ENCODE measurements around the gene RNF130.

GRCh38 chr5:180096616-180097015 lies 25.1 kb upstream of the RNF130 start:
- TF ChIP-seq, protein P1, sequence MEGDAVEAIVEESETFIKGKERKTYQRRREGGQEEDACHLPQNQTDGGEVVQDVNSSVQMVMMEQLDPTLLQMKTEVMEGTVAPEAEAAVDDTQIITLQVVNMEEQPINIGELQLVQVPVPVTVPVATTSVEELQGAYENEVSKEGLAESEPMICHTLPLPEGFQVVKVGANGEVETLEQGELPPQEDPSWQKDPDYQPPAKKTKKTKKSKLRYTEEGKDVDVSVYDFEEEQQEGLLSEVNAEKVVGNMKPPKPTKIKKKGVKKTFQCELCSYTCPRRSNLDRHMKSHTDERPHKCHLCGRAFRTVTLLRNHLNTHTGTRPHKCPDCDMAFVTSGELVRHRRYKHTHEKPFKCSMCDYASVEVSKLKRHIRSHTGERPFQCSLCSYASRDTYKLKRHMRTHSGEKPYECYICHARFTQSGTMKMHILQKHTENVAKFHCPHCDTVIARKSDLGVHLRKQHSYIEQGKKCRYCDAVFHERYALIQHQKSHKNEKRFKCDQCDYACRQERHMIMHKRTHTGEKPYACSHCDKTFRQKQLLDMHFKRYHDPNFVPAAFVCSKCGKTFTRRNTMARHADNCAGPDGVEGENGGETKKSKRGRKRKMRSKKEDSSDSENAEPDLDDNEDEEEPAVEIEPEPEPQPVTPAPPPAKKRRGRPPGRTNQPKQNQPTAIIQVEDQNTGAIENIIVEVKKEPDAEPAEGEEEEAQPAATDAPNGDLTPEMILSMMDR (IDR thresholded peaks at IDR 0.05; ENCODE audit: insufficient read depth, low read depth, low read length), result no peak
- TF ChIP-seq EZH2 (IDR thresholded peaks at IDR 0.05; ENCODE audit: insufficient read depth, low read length), result no peak

Data from astrocyte (in vitro differentiated cells and primary cell).